ENCODE results near the gene GLTP.

The GLTP gene

GRCh38 chr12:109925185-109925840, 45.0 kb upstream of the GLTP start:
- no peak overlapping the region for H2AFZ ChIP-seq (ENCODE audit: low read length)
- H3K4me3 ChIP-seq (ENCODE audit: low read length): no peak overlapping the region
- no peaks in the 10 kb centered on the region for H3F3A ChIP-seq (ENCODE audit: insufficient read depth, low read length)
- H3K9me2 ChIP-seq (replicated peaks; ENCODE audit: insufficient read depth, low read length): no peaks in the 10 kb centered on the region
- TF ChIP-seq EZH2 (optimal IDR thresholded peaks at IDR 0.05; ENCODE audit: low read depth, low read length): no peak
- TF ChIP-seq EZH2phosphoT487 (IDR thresholded peaks at IDR 0.05; ENCODE audit: low read length): no peak
- TF ChIP-seq, protein P1, sequence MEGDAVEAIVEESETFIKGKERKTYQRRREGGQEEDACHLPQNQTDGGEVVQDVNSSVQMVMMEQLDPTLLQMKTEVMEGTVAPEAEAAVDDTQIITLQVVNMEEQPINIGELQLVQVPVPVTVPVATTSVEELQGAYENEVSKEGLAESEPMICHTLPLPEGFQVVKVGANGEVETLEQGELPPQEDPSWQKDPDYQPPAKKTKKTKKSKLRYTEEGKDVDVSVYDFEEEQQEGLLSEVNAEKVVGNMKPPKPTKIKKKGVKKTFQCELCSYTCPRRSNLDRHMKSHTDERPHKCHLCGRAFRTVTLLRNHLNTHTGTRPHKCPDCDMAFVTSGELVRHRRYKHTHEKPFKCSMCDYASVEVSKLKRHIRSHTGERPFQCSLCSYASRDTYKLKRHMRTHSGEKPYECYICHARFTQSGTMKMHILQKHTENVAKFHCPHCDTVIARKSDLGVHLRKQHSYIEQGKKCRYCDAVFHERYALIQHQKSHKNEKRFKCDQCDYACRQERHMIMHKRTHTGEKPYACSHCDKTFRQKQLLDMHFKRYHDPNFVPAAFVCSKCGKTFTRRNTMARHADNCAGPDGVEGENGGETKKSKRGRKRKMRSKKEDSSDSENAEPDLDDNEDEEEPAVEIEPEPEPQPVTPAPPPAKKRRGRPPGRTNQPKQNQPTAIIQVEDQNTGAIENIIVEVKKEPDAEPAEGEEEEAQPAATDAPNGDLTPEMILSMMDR (IDR thresholded peaks at IDR 0.05; ENCODE audit: low read length): no peak
- H3K27ac ChIP-seq (ENCODE audit: low read length): no peak overlapping the region
- H3K27me3 ChIP-seq (replicated peaks; ENCODE audit: insufficient read depth, low read length): no peaks in the 10 kb centered on the region
- H3K9ac ChIP-seq (ENCODE audit: low read length): no peak overlapping the region
- no peak for DNase-seq
- no peaks in the 10 kb centered on the region for H3K36me3 ChIP-seq (replicated peaks; ENCODE audit: insufficient read depth, low read length)
- no peaks in the 10 kb centered on the region for H3K4me1 ChIP-seq (ENCODE audit: low read length)
- H3K79me2 ChIP-seq (ENCODE audit: low read length): no peaks in the 10 kb centered on the region
- no peaks in the 10 kb centered on the region for H4K20me1 ChIP-seq (ENCODE audit: insufficient read depth, low read length)
- H3K4me2 ChIP-seq (ENCODE audit: low read depth, low read length): no peak overlapping the region
- H3K9me3 ChIP-seq (replicated peaks; ENCODE audit: insufficient read depth, low read length): no peaks in the 10 kb centered on the region

GRCh38 chr12:109923481-109924245, 43.3 kb upstream of the GLTP start:
- Histone ChIP-seq H3K79me2 (ENCODE audit: low read length) (no peaks in the 10 kb centered on the region), H3K4me1 (ENCODE audit: low read length) (no peaks in the 10 kb centered on the region), H4K20me1 (ENCODE audit: insufficient read depth, low read length) (no peaks in the 10 kb centered on the region), H3K27me3 (replicated peaks; ENCODE audit: insufficient read depth, low read length) (no peaks in the 10 kb centered on the region), H2AFZ (ENCODE audit: low read length) (no peak overlapping the region), H3K9me2 (replicated peaks; ENCODE audit: insufficient read depth, low read length) (no peaks in the 10 kb centered on the region), H3K36me3 (replicated peaks; ENCODE audit: insufficient read depth, low read length) (no peaks in the 10 kb centered on the region), H3K4me3 (ENCODE audit: low read length) (no peak overlapping the region), H3K9me3 (replicated peaks; ENCODE audit: insufficient read depth, low read length) (no peaks in the 10 kb centered on the region), H3K9ac (ENCODE audit: low read length) (no peak overlapping the region), H3K4me2 (ENCODE audit: low read depth, low read length) (no peak overlapping the region), H3K27ac (ENCODE audit: low read length) (no peak overlapping the region), H3F3A (ENCODE audit: insufficient read depth, low read length) (no peaks in the 10 kb centered on the region)
- DNase-seq: no peak
- TF ChIP-seq, protein P1 (IDR thresholded peaks at IDR 0.05; ENCODE audit: low read length): no peak
- TF ChIP-seq EZH2 (optimal IDR thresholded peaks at IDR 0.05; ENCODE audit: low read depth, low read length) (no peak), EZH2phosphoT487 (IDR thresholded peaks at IDR 0.05; ENCODE audit: low read length) (no peak)

DNA sequence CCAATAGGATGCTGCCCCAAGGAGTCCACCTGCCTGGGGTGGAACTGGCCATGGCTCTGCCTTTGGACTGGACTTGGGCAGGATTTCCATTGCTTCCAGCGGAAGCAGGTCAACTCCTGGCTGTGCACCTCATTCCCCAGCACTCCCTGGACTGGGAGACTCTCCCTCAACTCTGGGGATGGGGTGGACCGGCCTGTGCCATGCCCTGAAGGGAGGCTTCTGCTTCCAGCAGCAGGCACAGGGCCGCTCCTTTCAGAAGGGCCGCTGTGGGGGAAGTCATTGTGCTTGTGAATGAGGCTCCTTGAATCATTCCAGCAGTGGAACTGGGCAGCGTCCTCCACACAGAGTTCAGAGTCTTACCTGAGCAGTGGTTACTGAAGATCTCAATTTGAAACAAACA, 42.7 kb upstream of the GLTP start:
- H4K20me1 ChIP-seq (ENCODE audit: insufficient read depth, low read length): no peaks in the 10 kb centered on the region
- DNase-seq: no peak
- no peaks in the 10 kb centered on the region for H3K9me2 ChIP-seq (replicated peaks; ENCODE audit: insufficient read depth, low read length)
- H3K27ac ChIP-seq (ENCODE audit: low read length): no peak overlapping the region
- no peaks in the 10 kb centered on the region for H3K9me3 ChIP-seq (replicated peaks; ENCODE audit: insufficient read depth, low read length)
- no peak overlapping the region for H3K9ac ChIP-seq (ENCODE audit: low read length)
- H3K36me3 ChIP-seq (replicated peaks; ENCODE audit: insufficient read depth, low read length): no peaks in the 10 kb centered on the region
- H3K4me2 ChIP-seq (ENCODE audit: low read depth, low read length): no peak overlapping the region
- H3K79me2 ChIP-seq (ENCODE audit: low read length): no peaks in the 10 kb centered on the region
- no peaks in the 10 kb centered on the region for H3F3A ChIP-seq (ENCODE audit: insufficient read depth, low read length)
- H3K4me1 ChIP-seq (ENCODE audit: low read length): no peaks in the 10 kb centered on the region
- no peak overlapping the region for H2AFZ ChIP-seq (ENCODE audit: low read length)
- no peaks in the 10 kb centered on the region for H3K27me3 ChIP-seq (replicated peaks; ENCODE audit: insufficient read depth, low read length)
- H3K4me3 ChIP-seq (ENCODE audit: low read length): no peak overlapping the region
- no peak for TF ChIP-seq EZH2phosphoT487 (IDR thresholded peaks at IDR 0.05; ENCODE audit: low read length)
- TF ChIP-seq EZH2 (optimal IDR thresholded peaks at IDR 0.05; ENCODE audit: low read depth, low read length): no peak
- TF ChIP-seq, protein P1 (IDR thresholded peaks at IDR 0.05; ENCODE audit: low read length): no peak

Measured in MM.1S (cell line).